Vagina (tissue), 2 donors: Measurements from ENCODE around the gene CNGA4. TPM values are rescaled to one million over a fixed set of nuclear protein-coding genes. Genes with fewer than 3 reads are reported as not detected.

ENCODE experiments used
- DNase-seq, 2 donors: peaks; one replicate each; pipeline ENCODE4 v3.0.0-alpha.2; 2017; ENCODE audit errors: extremely low spot score in 2 of 2
- H3K27ac ChIP-seq: fragments of 200-600 bp; sonication (generic); one replicate; pipeline ENCODE4 v1.5.1; 2019
- H3K27me3 ChIP-seq: fragments of 200-600 bp; sonication (generic); one replicate; pipeline ENCODE4 v1.5.1; 2019
- H3K36me3 ChIP-seq, 2 donors: fragments of 200-600 bp; sonication (generic); one replicate each; pipeline ENCODE4 v1.5.1; 2017 to 2019
- H3K4me1 ChIP-seq: fragments of 200-600 bp; sonication (generic); one replicate; pipeline ENCODE4 v1.5.1; 2019
- H3K4me3 ChIP-seq, 2 donors: fragments of 200-600 bp; sonication (generic); 1 replicate in 1 of 2; 2 replicates in 1 of 2; pipeline ENCODE4 v1.5.1; 2016 to 2019
- H3K9me3 ChIP-seq: fragments of 200-600 bp; sonication (generic); one replicate; pipeline ENCODE4 v1.5.1; 2019
- POLR2A ChIP-seq, 2 donors: fragments of 450-650 bp; IDR thresholded peaks; one replicate each; pipeline ENCODE4 v1.6.1; 2017; ENCODE audit warnings: antibody characterized with exemption in 2 of 2, mild to moderate bottlenecking in 2 of 2, moderate library complexity in 2 of 2
- POLR2AphosphoS5 ChIP-seq, 2 donors: sonication (generic); formaldehyde crosslinking; IDR thresholded peaks; one replicate each; pipeline ENCODE4 v1.9.0; 2017; ENCODE audit warnings: antibody characterized with exemption in 2 of 2, mild to moderate bottlenecking in 2 of 2, low read depth in 1 of 2; ENCODE audit not compliant: insufficient read depth in 1 of 2
- intact Hi-C: fragments of 100-400 bp; cut with DNase I; formaldehyde crosslinking; loops from one replicate; pipeline ENCODE4 v1.15.1; 2023
- total RNA-seq: library from RNA; depleted of rRNA; stranded (reverse); fragments of >200 nt; gene quantifications from one replicate; pipeline ENCODE4 v1.2.3, GENCODE V29; 2016
- TF ChIP-seq, protein P1 (sequence below), 3 experiments: fragments of 450-650 bp in 2 of 3; fragments of 200-600 bp in 1 of 3; sonication (generic) in 1 of 3; IDR thresholded peaks; one replicate each; pipeline ENCODE4 v1.5.1; 2017 to 2019; ENCODE audit warnings: antibody characterized with exemption in 3 of 3, mild to moderate bottlenecking in 2 of 3, moderate library complexity in 2 of 3

CNGA4 gene
- total RNA-seq, 1 donor from 2014 or later: not detected

DNA sequence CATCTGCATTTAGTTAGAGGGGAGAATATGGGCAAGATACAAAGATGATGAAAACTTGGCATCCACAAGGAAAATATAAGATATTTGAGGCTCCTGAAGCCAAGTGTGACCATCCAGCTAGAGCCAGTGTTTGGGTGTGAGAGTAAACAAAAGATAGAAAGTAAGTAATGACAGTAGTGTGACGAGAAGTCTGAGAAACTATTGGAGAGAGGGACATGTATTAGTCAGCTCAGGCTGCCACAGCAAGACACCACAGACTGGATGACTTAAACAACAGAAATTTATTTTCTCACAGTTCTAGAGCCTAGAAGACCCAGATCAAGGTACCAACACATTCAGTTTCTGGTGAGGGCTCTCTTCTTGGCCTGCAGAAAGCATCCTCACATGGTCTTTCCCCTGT, 14.3 kb downstream of the CNGA4 start:
- H3K36me3 ChIP-seq: no peaks in the 10 kb centered on the region
- no peaks in the 10 kb centered on the region for H3K9me3 ChIP-seq
- no peak overlapping the region for H3K27ac ChIP-seq
- no peaks in the 10 kb centered on the region for H3K4me1 ChIP-seq
- intact Hi-C loops: no loop called here
- no peak for DNase-seq
- no peak for TF ChIP-seq POLR2AphosphoS5 (IDR thresholded peaks at IDR 0.05; ENCODE audit: insufficient read depth in 1 of 2, low read depth in 1 of 2)
- TF ChIP-seq POLR2A (IDR thresholded peaks at IDR 0.05): no peak
- TF ChIP-seq, protein P1, sequence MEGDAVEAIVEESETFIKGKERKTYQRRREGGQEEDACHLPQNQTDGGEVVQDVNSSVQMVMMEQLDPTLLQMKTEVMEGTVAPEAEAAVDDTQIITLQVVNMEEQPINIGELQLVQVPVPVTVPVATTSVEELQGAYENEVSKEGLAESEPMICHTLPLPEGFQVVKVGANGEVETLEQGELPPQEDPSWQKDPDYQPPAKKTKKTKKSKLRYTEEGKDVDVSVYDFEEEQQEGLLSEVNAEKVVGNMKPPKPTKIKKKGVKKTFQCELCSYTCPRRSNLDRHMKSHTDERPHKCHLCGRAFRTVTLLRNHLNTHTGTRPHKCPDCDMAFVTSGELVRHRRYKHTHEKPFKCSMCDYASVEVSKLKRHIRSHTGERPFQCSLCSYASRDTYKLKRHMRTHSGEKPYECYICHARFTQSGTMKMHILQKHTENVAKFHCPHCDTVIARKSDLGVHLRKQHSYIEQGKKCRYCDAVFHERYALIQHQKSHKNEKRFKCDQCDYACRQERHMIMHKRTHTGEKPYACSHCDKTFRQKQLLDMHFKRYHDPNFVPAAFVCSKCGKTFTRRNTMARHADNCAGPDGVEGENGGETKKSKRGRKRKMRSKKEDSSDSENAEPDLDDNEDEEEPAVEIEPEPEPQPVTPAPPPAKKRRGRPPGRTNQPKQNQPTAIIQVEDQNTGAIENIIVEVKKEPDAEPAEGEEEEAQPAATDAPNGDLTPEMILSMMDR (IDR thresholded peaks at IDR 0.05): no peak
- H3K27me3 ChIP-seq: no peaks in the 10 kb centered on the region
- H3K4me3 ChIP-seq: no peak overlapping the region

DNA sequence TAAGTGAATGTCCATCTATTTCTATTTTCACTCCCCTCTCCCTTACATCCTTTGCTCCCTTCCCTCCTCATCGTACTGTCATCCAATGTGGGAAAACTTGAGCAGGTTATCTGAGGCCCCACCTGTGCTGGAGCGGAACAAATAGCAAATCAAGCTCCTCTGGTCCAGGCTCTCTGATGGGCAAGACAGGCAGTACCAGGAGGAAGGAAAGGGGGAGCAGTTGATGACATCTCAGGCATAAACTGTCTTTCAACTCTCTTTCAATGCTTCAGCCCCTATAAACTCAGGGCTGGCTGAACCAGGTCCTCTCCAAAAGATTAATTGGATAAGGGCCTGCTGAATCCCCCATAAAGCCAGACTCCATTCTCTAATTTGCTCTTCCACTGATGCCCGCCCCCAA, 19.3 kb downstream of the CNGA4 start:
- Histone ChIP-seq H3K27me3 (no peaks in the 10 kb centered on the region), H3K9me3 (no peaks in the 10 kb centered on the region), H3K27ac (no peak overlapping the region), H3K4me1 (peaks cover 19% of the 10 kb centered on the region), H3K36me3 (no peaks in the 10 kb centered on the region), H3K4me3 (no peak overlapping the region)
- intact Hi-C loops: no loop called here
- DNase-seq: no peak
- TF ChIP-seq POLR2A (IDR thresholded peaks at IDR 0.05) (no peak), POLR2AphosphoS5 (IDR thresholded peaks at IDR 0.05; ENCODE audit: insufficient read depth in 1 of 2, low read depth in 1 of 2) (no peak)

DNA sequence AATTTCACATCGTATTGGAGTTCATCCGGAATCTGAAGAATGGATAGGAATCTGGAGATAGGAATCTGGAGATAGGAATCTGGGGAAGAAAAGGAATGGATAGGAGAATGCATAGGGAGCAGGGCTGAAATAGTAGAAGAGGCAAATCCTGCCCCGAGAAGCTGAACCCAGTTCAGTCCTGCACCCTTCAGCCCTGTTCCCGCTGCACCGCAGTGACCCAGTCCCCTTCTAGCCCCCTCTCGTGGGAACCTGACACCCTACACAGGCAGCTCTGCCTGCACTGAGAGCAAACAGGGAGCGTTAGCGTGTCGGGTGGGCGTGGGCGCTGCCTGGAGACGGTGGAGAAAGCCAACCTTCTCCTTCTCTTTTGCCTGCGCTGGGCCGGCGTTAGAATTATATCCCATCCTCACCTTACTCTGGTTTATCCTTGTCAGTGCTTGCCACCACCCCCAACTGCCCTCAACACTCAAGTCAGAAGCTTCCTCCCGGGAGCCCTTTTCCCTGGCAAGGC, 19.7 kb downstream of the CNGA4 start:
- TF ChIP-seq, protein P1 (IDR thresholded peaks at IDR 0.05): no peak
- TF ChIP-seq POLR2A (IDR thresholded peaks at IDR 0.05) (no peak), POLR2AphosphoS5 (IDR thresholded peaks at IDR 0.05; ENCODE audit: insufficient read depth in 1 of 2, low read depth in 1 of 2) (no peak)
- intact Hi-C loops: no loop called here
- no peak for DNase-seq
- H3K36me3 ChIP-seq: no peaks in the 10 kb centered on the region
- H3K4me1 ChIP-seq: peaks cover 19% of the 10 kb centered on the region
- H3K27ac ChIP-seq: no peak overlapping the region
- peak overlapping the region; percentile 36 to 39 for H3K4me3 ChIP-seq
- no peaks in the 10 kb centered on the region for H3K27me3 ChIP-seq
- H3K9me3 ChIP-seq: no peaks in the 10 kb centered on the region

DNA sequence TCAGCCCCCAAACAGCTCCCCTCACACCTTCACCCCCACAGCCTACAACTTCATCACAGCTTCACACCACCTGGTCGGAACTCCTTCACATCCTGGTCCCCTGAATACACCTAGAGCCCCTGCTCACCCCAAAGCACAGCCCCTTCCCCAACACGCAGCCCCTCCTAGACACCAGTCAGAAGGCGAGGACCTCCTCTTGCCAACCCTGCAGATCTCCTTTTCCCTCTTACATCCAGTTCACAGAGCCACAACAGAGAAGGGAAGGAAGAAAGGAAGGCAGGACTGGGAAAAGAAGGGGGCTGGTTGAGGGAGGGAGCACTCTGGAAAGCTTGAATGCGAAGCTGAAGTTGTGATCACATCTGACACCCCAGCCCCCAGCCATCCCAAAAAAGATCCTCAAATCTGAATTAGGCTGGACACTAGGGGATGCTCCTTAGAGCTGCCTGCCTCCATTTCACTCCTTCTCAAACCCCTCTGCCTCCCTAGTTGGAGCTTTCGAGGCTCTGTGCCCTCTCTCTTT, 21.4 kb downstream of the CNGA4 start:
- Histone ChIP-seq H3K9me3 (no peaks in the 10 kb centered on the region), H3K27me3 (no peaks in the 10 kb centered on the region), H3K36me3 (no peaks in the 10 kb centered on the region), H3K4me3 (peak overlapping the region in 1 of 2 donors; percentile 39), H3K4me1 (peaks cover 19% of the 10 kb centered on the region), H3K27ac (no peak overlapping the region)
- DNase-seq: no peak
- TF ChIP-seq POLR2AphosphoS5 (IDR thresholded peaks at IDR 0.05; ENCODE audit: insufficient read depth in 1 of 2, low read depth in 1 of 2) (no peak), POLR2A (IDR thresholded peaks at IDR 0.05) (no peak)
- TF ChIP-seq, protein P1 (IDR thresholded peaks at IDR 0.05): no peak
- intact Hi-C loops: no loop called here

DNA sequence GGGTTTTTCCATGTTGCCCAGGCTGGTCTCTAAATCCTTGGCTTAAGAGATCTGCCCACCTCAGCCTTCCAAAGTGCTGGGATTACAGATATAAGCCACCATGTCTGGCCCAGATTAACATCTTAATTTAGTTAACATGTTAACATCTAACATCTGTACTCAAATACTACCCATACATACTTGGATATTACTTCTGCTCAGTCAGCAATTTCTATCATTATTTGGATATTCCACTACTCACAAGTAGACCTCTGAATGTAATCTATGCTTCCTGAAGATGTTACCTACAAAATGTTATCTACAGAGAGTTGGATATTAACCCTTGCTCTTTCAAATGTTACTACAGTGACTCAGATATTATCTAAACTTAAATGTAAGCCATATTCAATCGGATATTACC, 24.8 kb downstream of the CNGA4 start:
- H3K9me3 ChIP-seq: no peaks in the 10 kb centered on the region
- no peak overlapping the region for H3K27ac ChIP-seq
- TF ChIP-seq POLR2AphosphoS5 (IDR thresholded peaks at IDR 0.05; ENCODE audit: insufficient read depth in 1 of 2, low read depth in 1 of 2): no peak
- TF ChIP-seq POLR2A (IDR thresholded peaks at IDR 0.05): no peak
- TF ChIP-seq, protein P1 (IDR thresholded peaks at IDR 0.05): no peak
- DNase-seq: no peak
- intact Hi-C loops: no loop called here
- no peaks in the 10 kb centered on the region for H3K36me3 ChIP-seq
- H3K4me3 ChIP-seq: no peak overlapping the region
- H3K4me1 ChIP-seq: peaks cover 16% of the 10 kb centered on the region
- no peaks in the 10 kb centered on the region for H3K27me3 ChIP-seq
